Activated naive CD4-positive, alpha-beta T cell treated with anti-CD3 and anti-CD28 coated beads for 36 hours (primary cell): Measurements from ENCODE around the gene TMEM250. TPM values are rescaled to one million over a fixed set of nuclear protein-coding genes. Genes with fewer than 3 reads are reported as not detected.

Experiments
- CTCF ChIA-PET: fragments of 350-600 bp; sonication (Branson Sonifier 250); formaldehyde crosslinking; loops from one replicate; lab custom pipeline; 2021; ENCODE audit warnings: antibody characterized with exemption; lab: Charles Lee
- DNase-seq: peaks from one replicate; pipeline ENCODE4 v3.0.0-alpha.2; 2020
- H3K27ac Mint-ChIP-seq: one replicate; pipeline ENCODE4 v1.8.0; 2021; ENCODE audit warnings: mild to moderate bottlenecking, mixed read lengths
- H3K27me3 Mint-ChIP-seq: one replicate; pipeline ENCODE4 v1.8.0; 2021; ENCODE audit warnings: low read depth, mixed read lengths
- H3K36me3 Mint-ChIP-seq: one replicate; pipeline ENCODE4 v1.8.0; 2021; ENCODE audit warnings: low read depth, mixed read lengths
- H3K4me1 Mint-ChIP-seq: one replicate; pipeline ENCODE4 v1.8.0; 2021; ENCODE audit warnings: low read depth, mixed read lengths
- H3K4me3 Mint-ChIP-seq: one replicate; pipeline ENCODE4 v1.8.0; 2021; ENCODE audit warnings: mild to moderate bottlenecking, moderate library complexity, mixed read lengths
- H3K9me3 Mint-ChIP-seq: one replicate; pipeline ENCODE4 v1.8.0; 2021; ENCODE audit warnings: mixed read lengths
- intact Hi-C: fragments of 100-400 bp; cut with micrococcal nuclease; formaldehyde crosslinking; loops from one replicate; pipeline ENCODE4 v1.15.1; 2023
- total RNA-seq, 2 experiments: library from RNA; stranded (reverse); gene quantifications; one replicate each; pipeline ENCODE4 v1.2.3, GENCODE V29; 2021

The TMEM250 gene
- total RNA-seq, 2 experiments from 2014 or later = 20.7 to 22.2 TPM

- intact Hi-C loops = no loop called here
- Mint-ChIP-seq H3K36me3 (no peaks in the 10 kb centered on the region), H3K27ac (no peak overlapping the region), H3K4me3 (no peak overlapping the region), H3K4me1 (no peaks in the 10 kb centered on the region), H3K27me3 (peaks cover 10% of the 10 kb centered on the region), H3K9me3 (no peaks in the 10 kb centered on the region)
- no peak for DNase-seq
- CTCF ChIA-PET = no interaction called here
Observed at GRCh38 chr9:136145580-136145979, 26.9 kb upstream of the TMEM250 start.

GRCh38 chr9:136144450-136144849 lies 25.8 kb upstream of the TMEM250 start:
- no peak overlapping the region for H3K4me3 Mint-ChIP-seq
- no peaks in the 10 kb centered on the region for H3K4me1 Mint-ChIP-seq
- intact Hi-C loops = no loop called here
- no peak overlapping the region for H3K27ac Mint-ChIP-seq
- CTCF ChIA-PET = interaction anchor here (0.6 kb wide), 2 partner anchors 78 to 169 kb away, joined by 4 to 6 read pairs; no protein-coding TSS in a partner anchor
- H3K9me3 Mint-ChIP-seq = no peaks in the 10 kb centered on the region
- H3K27me3 Mint-ChIP-seq = peaks cover 10% of the 10 kb centered on the region
- H3K36me3 Mint-ChIP-seq = no peaks in the 10 kb centered on the region
- no peak for DNase-seq

- no peak overlapping the region for H3K4me3 Mint-ChIP-seq
- DNase-seq = peak; percentile 43
- H3K9me3 Mint-ChIP-seq = no peaks in the 10 kb centered on the region
- no peak overlapping the region for H3K27ac Mint-ChIP-seq
- H3K27me3 Mint-ChIP-seq = peaks cover 14% of the 10 kb centered on the region
- H3K36me3 Mint-ChIP-seq = no peaks in the 10 kb centered on the region
- intact Hi-C loops = no loop called here
- CTCF ChIA-PET = interaction anchor here (1.0 kb wide), 1 partner anchor 79 kb away, joined by 3 read pairs; no protein-coding TSS in a partner anchor
- H3K4me1 Mint-ChIP-seq = no peaks in the 10 kb centered on the region
Observed at GRCh38 chr9:136143215-136144001, 24.7 kb upstream of the TMEM250 start.

GRCh38 chr9:136142859-136143214 lies 24.2 kb upstream of the TMEM250 start:
- Mint-ChIP-seq H3K36me3 (no peaks in the 10 kb centered on the region), H3K4me3 (no peak overlapping the region), H3K4me1 (no peaks in the 10 kb centered on the region), H3K9me3 (no peaks in the 10 kb centered on the region), H3K27ac (no peak overlapping the region), H3K27me3 (peaks cover 15% of the 10 kb centered on the region)
- CTCF ChIA-PET = no interaction called here
- intact Hi-C loops = no loop called here
- no peak for DNase-seq

- DNase-seq = no peak
- Mint-ChIP-seq H3K27ac (no peak overlapping the region), H3K9me3 (no peaks in the 10 kb centered on the region), H3K4me1 (no peaks in the 10 kb centered on the region), H3K27me3 (peaks cover 15% of the 10 kb centered on the region), H3K36me3 (no peaks in the 10 kb centered on the region), H3K4me3 (no peak overlapping the region)
- CTCF ChIA-PET = interaction anchor here (0.5 kb wide), 1 partner anchor 206 kb away, joined by 4 read pairs; no protein-coding TSS in a partner anchor
- intact Hi-C loops = no loop called here
Observed at GRCh38 chr9:136142414-136142796, 23.7 kb upstream of the TMEM250 start.

GRCh38 chr9:136141682-136142413 lies 23.2 kb upstream of the TMEM250 start:
- Mint-ChIP-seq H3K36me3 (no peaks in the 10 kb centered on the region), H3K27me3 (peaks cover 17% of the 10 kb centered on the region), H3K4me1 (no peaks in the 10 kb centered on the region), H3K9me3 (no peaks in the 10 kb centered on the region), H3K4me3 (no peak overlapping the region), H3K27ac (no peak overlapping the region)
- no peak for DNase-seq
- CTCF ChIA-PET = interaction anchor here (0.5 kb wide), 1 partner anchor 206 kb away, joined by 4 read pairs; no protein-coding TSS in a partner anchor
- intact Hi-C loops = no loop called here

GRCh38 chr9:136140966-136141365 lies 22.3 kb upstream of the TMEM250 start:
- H3K27me3 Mint-ChIP-seq = peaks cover 21% of the 10 kb centered on the region
- DNase-seq = no peak
- intact Hi-C loops = no loop called here
- no peaks in the 10 kb centered on the region for H3K4me1 Mint-ChIP-seq
- CTCF ChIA-PET = no interaction called here
- no peaks in the 10 kb centered on the region for H3K9me3 Mint-ChIP-seq
- no peak overlapping the region for H3K27ac Mint-ChIP-seq
- no peaks in the 10 kb centered on the region for H3K36me3 Mint-ChIP-seq
- no peak overlapping the region for H3K4me3 Mint-ChIP-seq

GRCh38 chr9:136140046-136140445 lies 21.4 kb upstream of the TMEM250 start:
- no peak for DNase-seq
- Mint-ChIP-seq H3K27ac (no peak overlapping the region), H3K27me3 (peaks cover 19% of the 10 kb centered on the region), H3K4me1 (no peaks in the 10 kb centered on the region), H3K36me3 (no peaks in the 10 kb centered on the region), H3K4me3 (no peak overlapping the region), H3K9me3 (no peaks in the 10 kb centered on the region)
- intact Hi-C loops = no loop called here
- CTCF ChIA-PET = interaction anchor here (1.0 kb wide), 1 partner anchor 17 kb away, joined by 4 read pairs; no protein-coding TSS in a partner anchor

- DNase-seq = peak; percentile 75
- Mint-ChIP-seq H3K27me3 (peaks cover 27% of the 10 kb centered on the region), H3K4me3 (no peak overlapping the region), H3K36me3 (no peaks in the 10 kb centered on the region), H3K27ac (no peak overlapping the region), H3K9me3 (no peaks in the 10 kb centered on the region), H3K4me1 (peaks cover 4% of the 10 kb centered on the region)
- intact Hi-C loops = no loop called here
- CTCF ChIA-PET = interaction anchor here (0.7 to 1.7 kb wide), 3 partner anchors 16 to 169 kb away, joined by 3 to 4 read pairs (median 3); no protein-coding TSS in a partner anchor
Observed at GRCh38 chr9:136138566-136138965, 19.9 kb upstream of the TMEM250 start.

GRCh38 chr9:136137321-136138265 lies 18.9 kb upstream of the TMEM250 start:
- H3K9me3 Mint-ChIP-seq = no peaks in the 10 kb centered on the region
- CTCF ChIA-PET = interaction anchor here (1.2 to 1.7 kb wide), 2 partner anchors 15 to 168 kb away, joined by 3 read pairs; no protein-coding TSS in a partner anchor
- H3K4me3 Mint-ChIP-seq = no peak overlapping the region

GRCh38 chr9:136136127-136136925 lies 17.7 kb upstream of the TMEM250 start:
- Mint-ChIP-seq H3K36me3 (no peaks in the 10 kb centered on the region), H3K27ac (no peak overlapping the region), H3K4me3 (no peak overlapping the region), H3K4me1 (peaks cover 4% of the 10 kb centered on the region), H3K27me3 (peaks cover 36% of the 10 kb centered on the region), H3K9me3 (no peaks in the 10 kb centered on the region)
- DNase-seq = no peak
- CTCF ChIA-PET = interaction anchor here (0.6 kb wide), 2 partner anchors 80 to 349 kb away, joined by 3 read pairs; no protein-coding TSS in a partner anchor
- intact Hi-C loops = no loop called here

More at GRCh38 chr9:136137321-136138265, 18.9 kb upstream of the TMEM250 start:
- peaks cover 30% of the 10 kb centered on the region for H3K27me3 Mint-ChIP-seq
- intact Hi-C loops = no loop called here
- H3K36me3 Mint-ChIP-seq = no peaks in the 10 kb centered on the region
- H3K4me1 Mint-ChIP-seq = peaks cover 4% of the 10 kb centered on the region
- H3K27ac Mint-ChIP-seq = no peak overlapping the region
- DNase-seq = no peak
